Fibroblast of skin of right biceps (primary cell): ENCODE results near the gene APBB2.

Experiments
- DNase-seq: peaks from one replicate; pipeline ENCODE4 v3.0.0-alpha.2; 2013

Gene APBB2

DNA sequence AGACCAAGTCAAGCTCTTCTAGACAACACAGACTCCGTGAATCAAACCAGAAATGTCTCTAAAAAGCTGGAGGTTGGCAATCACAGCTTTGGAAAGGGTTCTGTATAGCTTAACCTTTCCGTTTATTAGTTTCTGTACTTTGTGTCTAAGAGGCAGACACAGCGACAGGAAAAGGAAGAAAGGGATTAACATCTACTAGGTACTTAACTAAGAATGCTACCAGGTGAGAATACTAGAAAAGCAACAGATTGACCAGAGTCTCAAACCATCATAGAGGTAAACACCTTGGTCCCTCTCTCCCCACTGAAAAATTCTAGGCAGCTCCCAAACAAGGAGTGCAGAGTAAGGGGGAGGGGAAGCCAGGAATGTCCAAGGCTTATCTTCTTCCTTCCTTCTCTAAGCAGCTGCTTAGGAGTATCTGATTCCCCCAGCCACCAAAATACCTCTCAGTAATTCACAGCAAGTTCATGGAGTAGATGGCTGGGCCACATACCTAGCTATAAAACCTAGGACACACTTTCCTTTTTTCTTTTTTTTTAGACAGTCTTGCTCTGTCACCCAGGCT is 80.8 kb downstream of the APBB2 start:
- DNase-seq, result no peak

DNA sequence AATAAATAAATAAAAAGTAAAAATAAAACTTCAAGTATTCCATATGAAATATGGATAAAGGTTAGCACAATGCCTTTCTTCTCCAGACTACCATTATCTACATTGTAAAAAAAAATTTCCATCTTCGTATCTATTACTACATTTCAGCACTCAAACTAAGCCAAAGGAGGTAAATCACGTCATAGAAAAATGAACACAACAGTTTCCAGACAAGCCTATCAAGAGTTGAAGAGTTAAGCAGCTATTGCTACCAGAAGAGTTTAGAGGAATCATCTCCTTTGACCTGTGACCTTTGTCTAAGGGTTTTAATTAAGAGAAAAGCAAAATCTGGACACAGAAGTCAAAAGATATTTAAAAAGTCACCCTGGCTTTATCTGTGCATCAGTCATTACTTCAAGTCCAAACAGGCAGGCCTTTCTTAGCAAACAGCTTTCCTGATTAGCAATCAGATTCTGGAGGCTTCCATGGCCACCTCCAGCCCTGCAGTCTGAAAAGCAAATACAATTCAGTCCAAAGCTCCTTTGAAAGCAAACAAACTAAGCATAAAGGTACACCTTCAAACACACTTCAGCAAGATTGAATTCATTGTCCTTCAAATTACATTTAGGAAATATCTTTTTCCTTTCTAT is 82.2 kb downstream of the APBB2 start:
- DNase-seq, result no peak

DNA sequence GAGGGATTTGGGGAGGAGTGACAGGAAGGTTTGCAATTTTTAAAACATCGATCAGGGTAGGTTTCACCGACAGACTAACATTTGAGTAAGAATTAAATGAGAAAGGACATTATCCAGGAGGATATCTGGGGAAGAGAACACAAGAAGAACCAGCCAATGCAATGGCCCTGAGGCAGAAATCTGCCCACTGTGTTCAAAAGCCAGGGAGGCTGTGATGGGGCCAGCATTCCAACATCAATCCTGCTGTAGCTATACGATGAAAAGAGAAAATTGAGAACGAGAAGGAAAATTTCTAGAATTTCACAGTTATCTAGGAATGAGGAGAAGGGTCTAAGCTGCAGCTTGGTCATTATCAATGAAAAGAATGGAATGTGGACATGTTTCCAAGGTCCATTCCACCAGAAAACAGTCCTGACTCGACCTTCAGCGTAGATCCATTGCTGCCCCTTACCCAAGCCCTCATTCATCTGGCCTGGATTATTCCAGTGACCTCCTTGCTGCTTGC is 84.4 kb downstream of the APBB2 start:
- no peak for DNase-seq

DNA sequence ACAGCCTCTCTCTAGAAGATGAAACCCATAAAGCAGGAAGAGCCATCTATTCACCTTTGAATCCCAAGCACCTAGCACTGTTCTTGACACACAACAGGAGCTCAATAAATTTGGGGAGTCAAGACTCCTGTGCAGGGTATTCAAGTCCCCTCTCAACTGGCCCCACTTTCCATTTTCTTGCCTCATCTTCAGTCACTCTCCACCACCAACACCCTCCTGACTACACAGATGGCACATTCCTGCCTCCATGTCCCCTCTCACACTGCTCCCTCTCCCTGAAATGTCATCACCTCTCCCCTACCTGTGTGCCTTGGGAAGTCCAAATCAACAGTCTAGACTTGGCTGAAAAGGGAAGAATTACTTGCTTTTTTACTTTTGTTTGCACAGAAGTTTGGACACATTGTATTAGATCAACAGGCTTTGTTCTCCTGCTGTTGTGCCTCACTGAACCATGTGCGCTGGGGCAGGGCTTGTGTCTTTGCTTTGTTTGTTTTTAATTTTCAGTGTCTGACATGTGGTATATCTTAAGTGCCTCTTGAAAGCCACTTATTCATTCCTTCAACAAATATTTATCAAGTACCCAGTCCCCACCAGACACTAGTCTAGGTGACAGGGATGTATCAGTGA is 85.1 kb downstream of the APBB2 start:
- DNase-seq, result no peak

DNA sequence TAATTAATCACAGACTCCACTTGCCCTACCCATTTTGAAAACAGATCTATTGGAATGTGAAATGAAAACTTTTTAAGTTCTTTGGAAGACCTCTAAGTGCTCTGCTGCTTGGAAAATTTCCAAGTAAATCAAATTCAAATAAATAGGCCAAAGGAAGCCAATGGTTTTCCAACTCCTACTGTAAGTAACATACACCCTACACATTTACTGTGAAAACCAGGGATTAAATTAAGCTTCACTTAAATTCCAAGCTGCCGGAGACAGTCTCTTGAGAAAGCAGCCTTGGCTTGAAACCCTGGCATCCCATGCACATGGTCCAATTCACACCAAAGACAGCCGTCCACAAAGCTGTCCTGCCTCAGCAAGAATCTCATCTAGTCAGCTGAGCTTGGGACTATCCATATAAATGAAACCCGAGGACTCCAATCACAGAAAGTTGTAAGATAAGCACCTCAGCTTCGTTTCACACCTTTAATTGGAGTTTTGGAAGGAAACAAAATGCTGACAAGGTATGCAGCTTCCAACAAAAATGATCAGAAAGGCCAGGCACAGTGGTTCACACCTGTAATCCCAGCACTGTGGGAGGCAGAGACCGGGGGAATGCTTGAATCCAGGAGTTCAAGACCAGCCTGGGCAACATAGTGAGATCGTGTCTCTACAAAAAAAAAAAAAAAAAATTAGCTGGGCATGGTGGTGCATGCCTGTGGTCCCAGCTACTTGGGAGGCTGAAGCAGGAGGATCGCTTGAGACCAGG is 88.6 kb downstream of the APBB2 start:
- peak; percentile 40 for DNase-seq

DNA sequence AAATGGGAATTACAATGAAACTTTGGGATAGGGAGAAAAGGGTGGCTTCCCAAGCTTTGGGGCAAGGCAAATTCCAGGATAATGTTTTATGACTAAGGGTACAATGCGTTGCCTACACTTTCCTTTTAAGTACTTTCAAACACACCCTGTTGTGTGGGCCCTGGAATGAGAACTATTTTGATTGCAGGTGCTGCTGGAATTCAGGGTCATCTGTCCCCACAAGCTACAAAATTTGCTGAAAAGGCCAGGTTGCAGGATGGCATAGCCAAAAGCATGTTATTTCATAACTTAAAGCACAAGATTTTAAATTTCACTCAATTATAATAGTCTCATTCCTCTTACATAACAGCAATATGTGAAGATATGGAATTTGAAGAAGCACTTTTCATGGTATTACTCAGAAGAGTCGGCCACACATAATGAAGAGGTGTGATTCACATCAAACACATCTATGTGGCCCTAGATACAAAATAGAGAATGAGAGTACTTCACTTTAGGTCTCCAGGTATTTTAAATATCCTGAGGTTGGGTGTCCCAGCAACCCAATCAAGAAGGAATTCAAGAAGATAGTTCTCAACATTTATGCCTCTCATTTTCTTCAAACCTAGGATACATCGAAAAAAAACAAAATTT is 89.3 kb downstream of the APBB2 start:
- peak; percentile 29 for DNase-seq

DNA sequence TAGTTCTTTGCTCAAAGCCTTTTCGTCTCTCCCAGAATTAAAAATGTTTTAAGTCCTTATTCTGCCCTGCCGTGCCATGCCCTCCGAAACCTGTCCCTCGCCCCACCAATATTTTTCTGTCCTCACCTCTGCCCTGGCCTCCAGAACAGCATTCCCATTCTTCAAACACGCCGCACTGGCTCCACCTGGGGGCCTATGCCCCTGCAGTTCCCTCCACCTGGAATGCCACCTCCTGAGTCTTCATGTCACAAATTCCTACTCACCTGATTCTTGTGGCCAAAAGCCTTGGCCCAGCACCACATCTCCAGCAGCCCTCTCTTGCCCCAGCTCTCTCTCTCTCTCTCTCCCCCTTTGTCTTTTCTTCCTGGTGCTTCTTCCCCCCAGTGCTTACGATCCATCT is 91.6 kb downstream of the APBB2 start:
- DNase-seq, result no peak

DNA sequence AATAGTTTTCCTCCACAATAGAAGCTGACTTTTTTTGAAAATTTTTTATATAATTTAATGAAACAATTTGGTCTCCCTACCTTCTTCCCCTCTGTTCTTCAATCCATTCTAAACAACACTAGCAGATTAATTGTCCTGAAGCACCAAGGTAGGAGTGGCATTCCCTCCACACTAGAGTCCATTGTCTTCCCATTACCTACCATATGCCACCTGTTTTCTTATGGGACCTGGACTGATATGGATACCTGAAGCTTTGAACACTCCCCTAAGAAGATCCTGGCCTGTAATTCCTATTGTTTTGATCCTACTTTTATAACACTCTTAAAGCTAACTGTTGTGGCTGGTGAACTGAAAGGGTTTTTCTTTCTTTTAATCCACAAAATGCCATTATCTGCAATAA is 92.0 kb downstream of the APBB2 start:
- DNase-seq, result no peak

DNA sequence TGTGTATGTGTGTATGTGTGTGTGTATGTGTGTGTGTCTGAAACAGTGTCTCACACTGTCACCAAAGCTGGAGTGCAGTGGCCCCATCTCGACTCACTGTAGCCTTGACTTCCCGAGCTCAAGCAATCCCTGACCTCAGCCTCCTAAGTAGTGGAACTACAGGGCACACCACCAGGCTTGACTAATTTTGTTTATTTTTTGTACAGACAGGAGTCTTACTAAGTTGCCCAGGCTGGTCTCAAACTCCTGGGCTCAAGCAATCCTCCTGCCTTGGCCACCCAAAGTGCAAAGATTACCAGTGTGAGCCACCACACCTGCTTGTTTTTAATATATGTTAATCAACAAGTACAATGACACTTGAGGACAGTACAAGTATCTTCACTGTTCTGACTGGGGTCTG is 92.4 kb downstream of the APBB2 start:
- DNase-seq, result no peak

DNA sequence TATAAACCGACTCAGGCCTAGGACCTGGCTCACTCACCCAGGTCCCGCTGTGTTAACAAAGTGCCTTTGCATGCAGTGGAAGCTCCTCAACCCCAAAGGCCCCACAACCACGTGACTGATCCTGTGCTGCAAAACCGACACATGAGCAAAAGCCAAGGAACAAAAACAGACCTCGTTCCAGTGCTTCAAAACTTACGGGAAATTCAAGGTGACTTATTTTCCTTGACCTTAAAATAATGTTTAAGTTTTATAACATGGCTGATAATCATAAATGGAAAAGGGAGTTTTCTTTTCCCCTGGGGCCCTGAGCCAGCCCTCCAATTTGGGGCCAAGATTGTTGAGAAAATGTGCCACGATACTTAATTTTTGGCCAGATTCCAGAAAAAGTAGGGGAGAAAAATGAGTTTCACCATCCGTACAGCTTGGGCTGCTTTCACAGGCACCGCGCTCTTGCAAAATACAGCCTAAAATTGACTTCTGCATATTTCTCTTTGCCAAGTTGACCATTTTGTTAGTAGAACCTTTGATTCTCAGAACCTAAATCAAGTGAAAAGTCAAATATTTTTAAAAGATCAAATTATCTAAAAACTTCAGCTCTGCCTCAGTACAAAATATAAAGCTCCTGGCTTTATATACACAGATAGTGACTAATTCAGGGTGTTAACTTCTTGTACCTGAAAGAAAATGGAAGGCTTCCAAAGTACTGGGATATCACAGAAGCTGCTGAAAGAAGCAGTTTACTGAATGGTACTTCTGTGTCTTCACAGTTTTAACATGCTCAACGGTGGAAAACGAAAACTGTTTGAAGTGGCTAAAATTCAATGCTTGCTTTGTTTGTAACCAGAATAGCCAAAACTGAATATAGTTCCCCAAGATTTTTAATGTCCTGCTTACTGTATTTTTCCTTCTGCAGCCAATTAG is 93.8 kb downstream of the APBB2 start:
- DNase-seq, result peak; percentile 40

DNA sequence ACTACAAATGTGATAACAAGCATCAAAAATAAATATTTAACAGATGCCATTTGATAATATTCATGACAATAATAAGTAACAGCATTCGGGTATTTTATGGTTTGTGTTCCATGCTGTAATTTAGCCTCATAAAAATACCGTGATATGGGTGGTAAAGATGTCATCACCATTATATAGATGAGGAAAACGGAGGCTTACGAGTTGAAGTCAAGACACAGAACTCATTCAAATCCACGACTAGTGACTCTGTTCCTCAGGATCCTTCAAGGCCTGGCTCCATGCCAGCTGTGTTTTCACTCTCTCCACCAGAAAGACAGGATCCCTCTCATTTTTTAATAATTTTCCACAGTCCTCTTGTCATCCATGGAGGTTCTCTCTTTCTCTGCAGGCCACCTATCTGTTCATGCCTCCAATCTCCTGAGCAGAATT is 94.5 kb downstream of the APBB2 start:
- no peak for DNase-seq

DNA sequence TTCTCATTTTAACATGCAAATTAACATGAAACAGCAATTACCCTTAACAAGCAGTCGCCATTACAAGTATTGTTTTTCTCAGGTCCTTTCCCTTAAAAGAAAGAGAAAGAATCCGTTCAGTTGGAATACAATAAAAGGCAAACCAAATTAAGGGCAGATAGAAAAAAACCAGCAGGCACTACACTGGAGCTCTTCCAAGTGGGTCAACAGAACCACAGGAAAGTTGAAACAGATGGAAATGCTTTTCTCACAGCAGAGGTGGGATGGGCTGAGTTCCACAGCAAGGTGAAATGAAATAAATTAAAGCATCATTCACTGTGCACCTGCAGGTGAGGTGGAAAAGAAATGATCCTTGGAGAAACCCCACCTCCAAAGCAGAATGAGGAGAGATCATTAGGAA is 102.6 kb downstream of the APBB2 start:
- DNase-seq, result no peak

DNA sequence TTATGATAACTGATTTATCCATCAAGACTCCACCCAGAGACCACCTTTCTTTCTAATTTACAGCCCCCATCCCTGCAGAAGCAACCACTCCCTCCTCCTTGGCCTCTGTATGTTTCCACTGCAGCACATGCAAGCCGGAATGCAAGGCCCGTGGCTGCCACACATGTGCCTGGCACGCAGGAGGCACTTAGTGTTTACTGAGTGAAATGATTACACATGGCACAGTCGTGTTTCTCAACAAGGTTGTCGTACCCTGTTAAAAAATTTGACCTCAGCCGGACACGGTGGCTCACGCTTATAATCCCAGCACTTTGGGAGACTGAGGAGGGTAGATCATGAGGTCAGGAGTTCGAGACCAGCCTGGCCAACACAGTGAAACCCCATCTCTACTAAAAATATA is 104.3 kb downstream of the APBB2 start:
- no peak for DNase-seq

DNA sequence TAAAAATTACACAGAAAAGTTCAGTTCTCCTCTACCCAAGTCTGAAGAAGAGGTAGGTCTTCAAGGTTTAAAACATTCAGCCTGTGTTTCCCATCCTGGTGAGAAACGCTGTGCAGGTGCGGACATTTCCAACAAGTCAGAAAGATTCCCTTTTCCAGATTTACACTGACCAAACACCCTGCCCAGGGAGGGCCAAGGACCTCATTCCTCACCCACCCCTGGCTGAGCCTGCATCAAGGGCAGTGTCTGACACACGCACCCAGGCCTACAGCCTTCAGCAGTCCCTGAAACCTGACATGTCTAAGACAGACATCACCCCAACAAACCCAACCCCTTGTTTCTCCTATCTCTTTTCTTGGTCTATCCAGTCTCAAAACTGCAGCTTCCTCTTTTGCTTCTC is 105.9 kb downstream of the APBB2 start:
- DNase-seq, result no peak

DNA sequence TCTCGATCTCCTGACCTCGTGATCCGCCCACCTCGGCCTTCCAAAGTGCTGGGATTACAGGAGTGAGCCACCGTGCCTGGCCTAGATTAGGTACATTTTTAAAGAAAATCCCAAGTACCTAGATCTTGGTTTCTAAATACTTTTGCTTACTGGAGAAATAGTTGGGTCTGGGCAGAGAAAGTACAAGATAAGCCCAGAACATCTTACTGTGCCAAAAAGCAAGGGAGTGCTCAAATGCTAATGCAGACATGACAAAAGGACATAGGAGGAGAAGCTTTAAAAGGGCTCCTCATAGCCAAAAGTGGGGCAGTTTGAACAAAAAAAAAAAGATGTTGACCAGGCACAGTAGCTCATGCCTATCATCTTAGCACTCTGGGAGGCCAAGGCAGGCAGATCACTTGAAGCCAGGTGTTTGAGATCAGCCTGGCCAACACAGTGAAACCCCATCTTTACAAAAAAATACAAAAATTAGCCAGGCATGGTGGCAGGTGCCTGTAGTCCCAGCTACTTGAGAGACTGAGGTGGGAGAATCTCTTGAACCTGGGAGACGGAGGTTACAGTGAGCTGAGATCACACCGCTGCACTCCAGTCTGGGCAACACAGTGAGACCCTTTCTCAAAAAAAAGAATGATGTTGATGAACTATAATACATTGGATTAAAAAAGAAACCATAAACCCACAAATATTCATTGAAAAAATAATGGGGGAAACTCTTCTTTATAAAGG is 107.5 kb downstream of the APBB2 start:
- no peak for DNase-seq

DNA sequence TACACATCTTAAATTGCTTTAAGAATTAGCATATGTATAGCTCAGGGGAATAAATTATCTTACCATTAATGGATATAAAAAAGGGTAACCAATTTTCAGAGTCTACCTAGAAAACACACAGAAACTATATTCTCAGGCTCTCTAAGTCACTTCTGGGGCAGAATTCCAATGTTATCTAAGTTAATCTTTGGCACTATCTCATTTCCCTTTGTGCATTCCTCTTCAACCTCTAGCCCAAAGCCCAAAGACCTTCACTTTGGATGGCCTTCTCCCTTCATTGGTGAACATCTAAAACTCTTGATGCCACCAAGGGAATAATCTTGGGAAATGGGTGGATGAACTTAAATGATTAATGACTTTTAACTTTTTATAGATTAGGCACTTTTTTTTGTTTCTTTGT is 108.3 kb downstream of the APBB2 start:
- DNase-seq, result peak; percentile 22

DNA sequence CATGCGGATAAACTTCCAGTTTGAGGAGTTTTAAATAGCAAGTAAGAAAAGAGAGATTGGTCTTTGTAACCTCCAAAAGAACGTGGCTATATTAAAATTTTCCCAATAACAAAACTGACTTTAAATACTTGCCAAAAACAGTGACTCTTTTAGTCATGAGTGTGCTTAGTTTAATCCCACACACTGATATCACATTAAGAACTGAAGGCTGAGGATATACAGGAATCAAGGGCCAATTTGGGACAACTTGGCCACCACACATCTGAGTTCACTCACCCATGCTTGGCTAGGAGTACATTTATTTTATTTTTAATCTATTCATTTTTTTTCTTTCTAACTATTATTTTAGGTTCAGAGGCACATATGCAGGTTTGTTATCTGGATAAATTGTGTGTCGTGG is 110.2 kb downstream of the APBB2 start:
- no peak for DNase-seq

DNA sequence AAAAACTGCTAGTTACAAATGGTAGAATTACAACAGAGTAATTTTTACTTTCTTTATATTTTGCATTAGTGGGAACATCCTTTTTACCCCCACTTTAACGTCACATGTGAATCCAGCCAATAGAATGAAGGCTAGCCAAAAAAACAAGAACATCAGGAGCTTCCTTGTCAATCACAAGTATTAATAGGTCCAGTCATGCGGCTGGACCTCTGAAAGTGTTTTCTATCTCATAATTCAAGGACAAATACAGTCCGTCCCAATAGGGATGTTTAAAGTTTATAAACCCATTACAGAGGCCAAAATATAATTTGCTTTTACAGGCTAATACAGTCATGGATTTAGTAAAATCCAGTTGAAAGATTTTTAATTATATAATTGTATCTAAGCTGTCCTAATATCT is 110.7 kb downstream of the APBB2 start:
- DNase-seq, result no peak

DNA sequence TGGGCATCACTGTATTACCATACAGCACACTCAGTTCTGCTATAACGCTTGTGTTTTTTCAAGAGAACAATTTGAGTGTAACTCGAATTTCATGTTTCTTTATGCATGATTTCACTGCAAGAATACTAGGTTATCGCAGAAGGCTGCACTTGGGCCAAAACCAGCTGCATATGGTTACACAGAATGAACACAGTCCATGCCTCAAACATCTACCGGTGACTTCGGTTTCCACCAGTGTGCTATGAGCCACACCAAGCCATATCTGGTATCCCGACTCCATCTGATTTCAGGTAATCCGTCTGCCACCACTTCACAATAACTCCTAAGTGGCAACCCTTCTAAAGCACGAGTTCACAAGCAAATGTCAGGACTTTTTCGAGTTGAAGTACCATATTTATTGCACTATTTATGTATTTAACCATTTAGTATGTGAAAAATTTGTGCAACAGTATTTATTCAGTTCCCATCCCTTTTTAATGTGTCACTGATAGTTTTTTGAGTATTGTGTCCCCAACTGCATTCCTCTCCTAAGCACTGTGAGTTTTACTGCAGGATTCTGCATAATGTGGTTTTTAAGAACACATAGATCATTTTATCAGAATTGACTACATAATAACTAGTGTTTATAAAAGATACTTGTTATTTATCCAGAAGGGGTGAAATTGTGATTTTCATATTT is 111.8 kb downstream of the APBB2 start:
- no peak for DNase-seq

DNA sequence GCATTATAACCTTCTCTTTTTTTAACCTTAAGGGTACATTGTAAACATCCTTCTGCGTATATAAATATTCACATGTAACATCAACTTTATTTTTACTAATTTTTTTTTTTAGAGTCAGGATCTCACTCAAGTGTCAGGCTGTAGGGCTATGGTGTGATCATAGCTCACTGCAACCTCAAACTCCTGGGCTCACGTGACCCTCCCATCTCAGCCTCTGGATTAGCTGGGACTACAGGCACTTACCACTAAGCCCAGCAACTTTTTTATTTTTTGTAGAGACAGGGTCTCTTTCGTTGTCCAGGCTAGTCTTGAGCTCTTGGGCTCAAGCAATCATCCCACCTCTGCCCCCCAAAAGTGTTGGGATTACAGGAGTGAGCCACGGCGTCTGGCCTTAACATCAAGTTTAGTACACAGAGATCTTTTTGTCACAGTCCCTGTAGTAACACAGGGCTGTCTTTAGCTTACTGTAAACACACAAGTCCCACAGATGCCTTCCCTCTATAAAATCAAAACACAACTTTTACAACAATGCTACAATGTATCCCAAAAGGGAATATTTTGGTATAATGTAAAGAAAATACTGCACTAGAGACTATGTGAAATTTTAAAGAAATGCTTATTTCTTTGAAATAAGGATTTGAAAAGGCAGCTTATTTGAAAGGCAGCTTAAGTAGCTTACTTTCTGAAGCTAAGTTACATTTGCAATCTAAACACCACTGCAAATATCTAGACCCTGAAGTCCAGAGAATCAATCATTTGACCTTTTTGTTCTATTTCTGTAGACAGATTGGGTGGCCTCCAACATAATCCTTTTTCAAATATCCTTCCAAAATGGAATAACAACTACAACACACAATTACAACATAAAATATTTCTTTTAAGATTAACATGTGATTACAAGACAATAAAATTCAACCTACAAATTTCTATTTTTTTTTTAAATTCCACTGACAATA is 116.0 kb downstream of the APBB2 start:
- DNase-seq, result no peak
